ENCODE measurements around the gene C4B. TPM values are rescaled to one million over a fixed set of nuclear protein-coding genes. Genes with fewer than 3 reads are reported as not detected.
A peak's percentile ranks its signal among the peaks of the same experiment; 100 is the strongest.
"Not testable (repeated sequence)": the region's sequence is repeated elsewhere in the genome, so short reads cannot be mapped to it uniquely, and the experiment has no call there.

C4B gene
- total and polyA plus RNA-seq, 9 of the 15 experiments (the other 6 are each of a cell fraction or from before 2014, with no cell fraction given) = 0.32 to 8.8 (median 5.4) TPM

- H3K27ac ChIP-seq (ENCODE audit: extremely low read depth, low read depth, low read length); BruUV-seq (replicated peaks): not testable (repeated sequence)
Observed at GRCh38 chr6:32037598-32038524, 23.3 kb downstream of the C4B start, which contains the start of gene CYP21A2. TSS of gene CYP21A2 (plus strand) at chr6:32038415. CDS start at chr6:32038423, 8 bp downstream.

GRCh38 chr6:32038878-32039277 lies 24.3 kb downstream of the C4B start:
- 29% methylated on average over 1 of the region's 5 CpGs for WGBS (ENCODE audit: insufficient coverage, low coverage, missing lambda C conversion rate)
- in situ Hi-C loops (cut with MboI); H3K79me2 ChIP-seq (ENCODE audit: control insufficient read depth, insufficient read depth, low read length); H2AFZ ChIP-seq (ENCODE audit: low read depth, low read length); CTCF ChIA-PET (ENCODE audit: low intra/inter-chr PET ratio); H3K27me3 ChIP-seq (ENCODE audit: control insufficient read depth in 2 of 2, insufficient read depth in 2 of 2, low read length in 2 of 2); H3K9ac ChIP-seq (ENCODE audit: insufficient read depth in 1 of 2, low read depth in 2 of 2, low read length in 2 of 2); H3K36me3 ChIP-seq (ENCODE audit: control insufficient read depth, insufficient read depth, low read length); H4K20me1 ChIP-seq (replicated peaks; ENCODE audit: control insufficient read depth, insufficient read depth, low read length); ATAC-seq; H3K9me3 ChIP-seq (replicated peaks; ENCODE audit: control insufficient read depth, insufficient read depth, low read depth, low read length); intact Hi-C loops (cut with micrococcal nuclease); H3K4me2 ChIP-seq (ENCODE audit: insufficient read depth, low read length); FAIRE-seq; H3K9me1 ChIP-seq (ENCODE audit: control insufficient read depth, insufficient read depth, low read length); H3K27ac ChIP-seq (ENCODE audit: extremely low read depth, low read depth, low read length); POLR2A ChIA-PET; H3K4me3 ChIP-seq; BruUV-seq (replicated peaks); DNase-seq (ENCODE audit: extremely low read depth in 1 of 4, low spot score in 3 of 4): not testable (repeated sequence)
- peaks cover 0 to 24% of the 10 kb centered on the region in 2 experiments; a peak in 2 of 5 replicates for H3K4me1 ChIP-seq (replicated peaks in 1 of 2; ENCODE audit: control insufficient read depth in 2 of 2, insufficient read depth in 2 of 2, low read length in 2 of 2)

More at GRCh38 chr6:32037598-32038524, 23.3 kb downstream of the C4B start, which contains the start of gene CYP21A2:
- 84% methylated on average over 12 of the region's 19 CpGs for WGBS (ENCODE audit: insufficient coverage, low coverage, missing lambda C conversion rate)
- H3K9me3 ChIP-seq (replicated peaks; ENCODE audit: control insufficient read depth, insufficient read depth, low read depth, low read length); H3K4me2 ChIP-seq (ENCODE audit: insufficient read depth, low read length); POLR2A ChIA-PET; H3K36me3 ChIP-seq (ENCODE audit: control insufficient read depth, insufficient read depth, low read length); H4K20me1 ChIP-seq (replicated peaks; ENCODE audit: control insufficient read depth, insufficient read depth, low read length); H3K79me2 ChIP-seq (ENCODE audit: control insufficient read depth, insufficient read depth, low read length); H3K27me3 ChIP-seq (ENCODE audit: control insufficient read depth in 2 of 2, insufficient read depth in 2 of 2, low read length in 2 of 2); in situ Hi-C loops (cut with MboI); DNase-seq (ENCODE audit: extremely low read depth in 1 of 4, low spot score in 3 of 4); H3K4me3 ChIP-seq; H3K9me1 ChIP-seq (ENCODE audit: control insufficient read depth, insufficient read depth, low read length); H2AFZ ChIP-seq (ENCODE audit: low read depth, low read length); intact Hi-C loops (cut with micrococcal nuclease); ATAC-seq; CTCF ChIA-PET (ENCODE audit: low intra/inter-chr PET ratio); H3K9ac ChIP-seq (ENCODE audit: insufficient read depth in 1 of 2, low read depth in 2 of 2, low read length in 2 of 2): not testable (repeated sequence)
- H3K4me1 ChIP-seq (replicated peaks in 1 of 2; ENCODE audit: control insufficient read depth in 2 of 2, insufficient read depth in 2 of 2, low read length in 2 of 2) = peaks cover 0 to 18% of the 10 kb centered on the region in 2 experiments; a peak in 2 of 5 replicates
- FAIRE-seq = peak; percentile 56

Measured in K562 (cell line).